NK-92 (cell line): Measurements from ENCODE around the gene ADAMTS17.

Source experiments
- DNase-seq: peaks from one replicate; lab custom pipeline; 2025; ENCODE audit not compliant: unreplicated experiment; lab: John Stamatoyannopoulos, UW

Gene ADAMTS17

DNA sequence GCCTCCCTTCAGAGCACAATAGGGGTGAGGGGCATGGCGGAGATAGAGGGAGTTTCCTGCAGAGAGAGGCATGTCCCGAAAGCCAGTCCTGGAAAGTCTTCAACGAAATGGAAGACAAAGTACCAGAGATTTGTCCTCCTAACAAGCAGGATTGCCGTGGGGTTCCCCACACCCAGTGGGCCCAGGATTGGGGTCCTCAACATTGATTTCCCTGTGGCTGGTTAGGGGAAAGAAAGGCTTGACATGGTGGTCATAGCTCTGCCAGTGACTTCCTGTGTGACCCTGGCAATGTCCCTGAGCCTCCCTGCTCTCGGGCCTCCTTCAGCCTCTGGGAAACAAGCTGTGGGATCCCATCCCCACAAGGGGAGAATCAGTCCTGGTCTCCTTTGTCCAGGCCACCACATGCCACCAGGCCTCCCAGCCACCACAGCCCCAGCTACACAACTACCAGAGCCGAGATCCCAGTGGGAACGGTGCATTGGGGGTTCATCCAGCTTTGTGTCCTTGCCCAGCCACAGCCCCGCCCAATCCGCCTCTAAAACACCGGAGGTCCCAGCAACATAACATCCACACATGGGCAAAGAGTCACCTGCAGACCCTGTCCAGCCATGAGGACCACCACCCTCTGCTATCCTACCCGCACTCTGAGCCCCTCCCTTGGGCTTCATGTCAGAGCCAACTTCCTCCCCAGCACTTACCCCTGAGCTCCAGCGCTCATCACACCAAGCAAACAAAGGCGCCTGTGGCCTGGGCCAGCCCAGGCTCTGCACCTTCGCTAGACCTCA, 63.0 kb downstream of the ADAMTS17 start:
- DNase-seq: no peak

DNA sequence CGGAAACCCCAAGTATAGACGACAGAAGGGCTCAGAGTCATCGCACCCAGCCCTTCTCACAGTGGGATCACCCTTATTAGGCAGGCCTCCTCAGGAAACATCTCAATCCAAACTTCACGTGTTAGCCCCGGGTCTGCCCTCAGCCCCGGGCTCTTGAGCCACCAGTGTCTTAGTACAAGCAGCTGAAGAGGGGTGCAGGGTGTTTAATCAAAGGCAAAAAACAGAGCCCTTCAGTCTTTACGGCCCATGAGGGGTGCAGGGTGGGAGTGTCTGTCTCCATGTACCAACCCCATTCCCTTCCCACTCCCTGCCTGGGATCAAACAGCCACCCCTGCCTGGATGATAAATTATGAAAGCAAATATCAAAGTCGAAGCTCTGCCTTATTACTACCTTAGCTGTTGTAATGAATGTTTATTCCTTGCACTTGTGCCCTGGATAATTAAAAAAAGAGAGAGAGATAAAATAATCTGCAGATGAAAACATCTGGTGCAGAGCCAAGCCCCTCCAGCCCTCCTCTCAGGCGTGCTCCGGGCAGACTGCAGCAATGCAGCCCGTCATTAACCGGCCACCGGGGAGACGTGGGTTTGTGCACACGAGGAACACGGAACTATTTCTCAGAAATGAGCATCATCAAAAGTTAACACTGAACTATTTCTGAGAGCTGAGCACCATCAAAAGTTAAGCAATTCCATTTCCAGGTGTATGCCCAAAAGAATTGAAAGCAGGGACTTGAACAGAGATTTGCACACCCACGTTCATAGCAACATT, 64.5 kb downstream of the ADAMTS17 start:
- DNase-seq: no peak

DNA sequence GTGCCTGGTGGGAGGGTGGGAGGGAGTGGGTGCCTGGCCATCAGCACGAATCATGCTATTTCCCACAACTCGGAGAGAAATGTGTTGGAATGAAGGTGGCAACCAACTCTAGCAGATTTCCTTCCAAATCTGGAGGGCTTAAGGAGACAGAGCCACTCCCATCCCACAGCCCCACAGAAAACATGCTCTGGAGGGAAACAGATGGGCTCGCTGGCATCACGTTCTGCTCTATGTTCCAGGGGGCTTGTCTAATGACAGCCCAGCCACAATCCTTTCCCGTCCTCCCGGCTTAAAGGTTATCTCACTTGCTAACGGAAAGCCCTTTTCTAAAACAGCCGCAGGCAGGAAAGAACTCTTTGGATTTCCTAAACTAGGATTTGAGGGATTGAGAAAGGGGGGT, 65.3 kb downstream of the ADAMTS17 start:
- DNase-seq: no peak

DNA sequence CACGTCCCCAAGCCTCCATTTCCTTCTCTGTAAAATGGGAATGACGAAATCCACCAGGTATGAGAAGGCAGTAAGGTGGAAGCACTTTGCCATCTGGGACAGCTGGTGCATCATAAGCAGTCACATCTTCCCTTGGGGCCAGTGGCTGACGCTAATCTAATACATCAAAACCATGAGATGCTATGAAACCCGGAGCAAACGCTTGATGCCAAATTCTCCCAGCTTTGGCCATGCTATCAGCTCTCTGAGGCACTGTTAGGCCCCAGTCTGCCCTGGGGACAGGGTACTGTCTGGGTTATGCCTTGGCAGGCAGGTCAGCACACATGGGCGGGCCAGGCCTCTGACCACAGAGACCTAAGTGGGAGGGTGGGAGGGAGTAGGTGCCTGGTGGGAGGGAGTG, 66.1 kb downstream of the ADAMTS17 start:
- no peak for DNase-seq

DNA sequence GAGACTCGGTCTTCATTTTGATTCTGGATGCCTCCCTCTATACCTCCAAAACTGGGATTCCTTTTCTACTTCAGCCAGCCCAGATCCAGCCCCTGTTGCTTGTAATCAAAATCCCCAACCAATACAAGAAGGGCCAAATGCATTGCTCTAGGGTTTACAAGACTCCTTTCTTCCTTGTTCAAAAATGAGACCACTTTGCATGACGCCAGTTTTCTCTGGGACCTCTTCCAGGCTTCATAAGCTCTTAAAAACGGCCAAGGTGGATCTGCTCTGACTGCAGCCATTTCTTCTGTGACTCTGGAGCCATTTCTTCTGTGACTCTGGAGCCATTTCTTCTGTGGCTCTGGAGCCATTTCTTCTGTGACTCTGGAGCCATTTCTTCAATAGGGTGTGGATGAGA, 71.9 kb downstream of the ADAMTS17 start:
- no peak for DNase-seq

DNA sequence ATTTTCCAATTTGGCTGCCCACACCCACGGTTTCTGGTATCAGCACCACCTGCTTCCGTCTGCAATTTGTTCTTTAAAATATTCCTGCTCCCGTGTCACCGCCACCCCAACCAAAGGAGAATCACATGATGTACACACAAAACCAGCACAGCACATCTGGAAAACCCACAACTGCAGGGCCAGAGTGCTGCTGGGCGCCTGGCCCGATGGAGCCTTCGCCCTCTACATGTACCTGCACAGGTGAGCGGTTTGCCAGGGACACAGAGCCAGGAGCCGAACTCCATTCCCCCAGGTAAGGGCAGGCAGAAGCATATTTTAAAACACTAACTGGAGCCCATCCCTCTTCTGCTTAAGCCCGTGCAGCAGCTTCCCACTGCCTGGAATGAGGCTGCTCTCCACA, 75.6 kb downstream of the ADAMTS17 start:
- DNase-seq: no peak

DNA sequence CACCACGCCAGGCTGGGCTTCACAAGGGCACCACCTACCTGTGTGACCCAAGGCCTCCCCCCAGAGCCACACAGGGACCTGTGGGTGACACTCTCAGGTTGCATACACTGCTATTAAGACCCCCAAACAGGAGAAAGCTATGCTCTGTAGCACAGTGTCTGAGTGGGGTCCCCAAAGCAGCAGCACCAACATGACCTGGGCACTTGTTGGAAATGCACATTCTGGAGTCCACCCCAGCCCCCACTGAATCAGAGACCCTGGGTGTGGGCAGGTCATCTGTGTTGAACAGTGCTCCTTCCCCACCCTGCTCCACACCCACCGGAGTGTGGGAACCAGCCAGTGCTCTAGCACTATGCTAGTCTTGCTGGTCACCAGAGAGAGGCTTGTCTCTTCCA, 76.1 kb downstream of the ADAMTS17 start:
- DNase-seq: no peak

DNA sequence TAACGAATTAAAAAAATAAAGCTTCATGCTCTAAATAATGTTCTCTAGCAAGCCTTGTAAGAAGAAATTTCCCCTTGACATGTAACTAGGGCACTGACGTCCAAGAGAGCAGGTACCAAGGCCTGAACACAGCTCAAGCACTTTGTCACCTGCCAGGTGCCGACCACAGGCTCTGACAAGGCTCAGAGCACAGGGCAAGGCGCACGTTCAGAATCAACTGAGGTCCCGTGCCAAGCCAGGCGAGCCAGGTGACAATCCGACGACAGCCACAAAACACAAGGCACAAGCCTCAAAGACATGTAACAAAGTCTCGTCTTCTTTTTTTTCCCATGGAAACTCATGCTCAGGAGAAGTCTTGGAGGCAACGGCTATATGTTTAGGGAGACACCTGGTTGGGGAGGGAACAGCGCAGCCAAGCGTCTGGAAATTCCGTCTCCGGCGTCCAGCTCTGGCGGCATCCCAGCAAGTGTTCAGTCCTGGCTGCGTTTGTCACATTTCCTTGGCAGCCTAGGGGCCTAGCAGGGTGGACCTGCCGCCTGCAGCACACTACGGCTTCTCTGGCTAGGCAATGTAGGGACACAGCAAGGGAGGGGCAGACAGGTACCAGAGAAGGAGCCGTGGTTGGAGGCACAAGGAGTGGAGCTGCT, 76.7 kb downstream of the ADAMTS17 start:
- DNase-seq: no peak

DNA sequence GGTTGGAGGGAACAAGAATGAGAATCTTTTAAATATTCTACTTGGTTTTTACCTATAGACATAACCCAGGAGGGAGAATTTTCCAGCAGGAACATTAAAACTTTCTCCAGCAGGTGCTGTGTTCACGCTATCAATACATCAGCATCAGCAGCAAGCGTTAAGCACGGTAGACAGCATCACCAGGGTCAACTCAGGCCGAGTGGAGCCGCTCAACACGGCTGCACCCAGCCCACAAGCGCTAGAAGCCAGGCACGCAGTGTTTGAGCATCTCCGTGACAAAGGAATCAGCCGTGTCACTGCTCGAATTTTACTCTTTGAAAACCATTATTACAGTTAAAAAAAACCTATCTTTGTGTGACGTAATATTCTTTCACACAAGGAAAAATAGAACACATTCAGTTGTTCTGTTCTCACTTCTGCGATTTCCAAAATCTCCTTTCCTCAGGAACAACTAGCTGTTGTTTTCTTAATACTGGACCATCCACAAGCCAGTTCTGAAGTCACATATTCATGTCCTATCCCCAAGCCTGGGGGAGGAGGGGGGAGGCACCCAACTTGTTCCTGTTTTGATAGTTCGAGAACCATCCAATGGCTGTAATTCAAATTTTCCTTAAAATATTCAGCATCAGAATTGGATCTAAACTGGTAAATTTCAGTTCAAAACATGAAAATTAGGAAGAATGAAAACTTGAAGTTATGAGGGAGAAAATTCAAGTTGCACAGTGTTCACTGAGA, 77.9 kb downstream of the ADAMTS17 start:
- DNase-seq: no peak

DNA sequence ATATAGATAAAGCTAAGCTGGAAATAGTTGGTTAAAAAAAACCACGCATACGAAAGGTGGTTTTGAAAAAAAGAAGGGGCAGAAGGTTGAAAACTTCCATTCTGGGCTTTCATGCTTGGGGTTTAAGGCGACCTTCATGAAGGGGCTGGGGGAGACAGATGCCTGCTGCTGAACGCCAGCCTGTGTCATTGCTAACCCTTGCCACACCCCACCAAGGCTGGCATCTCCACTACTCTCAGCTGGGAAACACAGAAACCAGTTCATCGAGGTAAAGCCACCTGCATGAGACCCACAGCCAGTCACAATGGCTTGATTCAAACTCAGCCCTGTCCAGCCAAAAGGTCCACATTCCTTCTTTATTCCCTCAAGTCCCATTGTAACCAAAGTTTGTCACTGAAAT, 78.7 kb downstream of the ADAMTS17 start:
- DNase-seq: no peak

DNA sequence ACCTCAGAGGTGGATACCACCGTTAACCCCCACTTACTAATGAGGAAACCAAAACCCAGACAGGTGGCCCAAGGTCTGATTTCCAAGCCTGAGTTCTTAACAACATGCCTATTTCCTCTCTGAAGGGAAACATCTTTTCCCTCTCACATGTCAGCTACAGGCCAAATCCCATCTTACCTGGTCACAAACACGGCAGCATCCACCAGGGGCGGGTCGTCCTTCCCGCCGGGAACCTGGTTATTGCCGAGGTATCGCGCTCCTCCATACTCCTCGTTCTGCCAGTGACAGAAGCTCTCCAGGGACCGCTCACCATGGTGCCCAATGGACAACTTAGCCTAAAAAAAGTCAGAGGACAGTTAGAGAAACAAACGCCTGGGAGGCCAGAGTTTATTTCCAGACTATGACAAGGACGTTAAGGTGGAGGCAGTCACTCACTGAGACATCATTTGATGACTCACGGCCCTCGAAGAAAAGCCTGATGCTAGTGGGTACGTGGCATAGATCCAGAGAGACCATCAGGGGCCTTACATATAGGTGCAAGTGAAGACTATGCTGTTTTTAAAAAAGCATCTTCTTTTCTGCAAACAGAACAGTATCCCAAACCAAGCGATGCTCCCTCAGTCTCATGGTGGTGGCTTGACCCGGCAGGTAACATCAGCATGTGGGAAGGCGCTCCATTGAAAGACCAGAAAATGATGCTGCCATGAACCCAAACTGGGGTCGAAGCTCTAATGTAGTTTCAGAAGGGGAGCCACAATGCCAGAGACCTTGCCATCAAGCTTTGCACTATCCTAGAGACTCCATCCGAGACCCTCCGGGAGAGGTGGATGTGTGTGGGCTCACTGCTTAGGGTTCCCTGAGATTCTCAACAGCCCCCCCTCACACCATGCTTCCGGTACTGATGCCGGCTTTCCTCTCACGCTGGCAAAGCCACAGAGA, 80.2 kb downstream of the ADAMTS17 start:
- DNase-seq: no peak

DNA sequence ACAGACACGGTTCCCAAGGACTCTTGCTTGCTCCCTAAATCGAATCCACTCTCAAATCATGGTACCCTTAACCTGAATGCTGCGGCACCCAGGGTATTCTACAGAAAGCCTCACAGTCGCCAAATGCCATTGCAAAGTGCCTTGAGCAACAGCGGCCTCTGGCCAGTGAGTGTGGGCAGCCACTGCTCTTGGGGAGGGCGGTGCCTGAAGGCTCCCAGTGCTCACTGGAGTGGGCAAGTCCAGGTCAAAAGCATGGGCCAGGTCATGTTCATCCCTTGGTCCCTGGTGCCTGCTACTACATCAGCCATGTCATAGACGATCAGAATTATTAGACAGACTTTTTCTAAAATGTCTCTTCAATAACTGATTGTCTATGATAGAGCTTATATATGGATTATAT, 82.5 kb downstream of the ADAMTS17 start:
- DNase-seq: no peak

DNA sequence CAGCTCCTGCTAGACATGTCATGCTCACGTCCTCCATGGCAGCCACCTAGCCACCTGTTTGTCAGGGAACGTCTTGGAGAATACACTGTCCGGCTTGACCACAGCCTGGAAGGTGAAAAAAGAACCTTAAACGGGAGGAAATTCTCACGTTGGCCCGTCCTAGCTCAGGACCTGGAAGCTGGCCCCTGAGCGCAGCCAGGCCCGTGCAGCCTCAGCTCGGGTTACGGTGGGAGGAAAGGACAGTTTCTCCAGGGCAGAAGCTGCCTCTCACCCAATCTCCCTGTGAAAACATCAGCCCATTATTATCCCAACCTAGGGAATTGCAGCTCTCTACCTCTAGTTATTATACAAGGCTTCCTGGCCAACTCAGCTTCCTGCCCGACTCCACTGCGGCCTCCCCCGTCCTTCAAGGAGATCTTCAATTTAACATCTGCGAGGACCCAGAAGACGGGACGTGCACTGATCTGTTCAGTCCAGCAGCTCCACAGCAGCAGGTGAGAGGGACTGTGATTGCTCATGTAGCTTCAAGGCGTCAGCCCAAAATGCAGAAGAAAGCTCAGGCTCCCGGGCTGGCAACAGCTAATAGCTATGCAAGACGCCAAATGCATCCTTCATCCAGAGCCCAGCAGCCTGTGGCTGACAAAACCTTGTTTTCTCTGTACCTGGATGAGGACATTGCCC, 84.7 kb downstream of the ADAMTS17 start:
- DNase-seq: no peak

DNA sequence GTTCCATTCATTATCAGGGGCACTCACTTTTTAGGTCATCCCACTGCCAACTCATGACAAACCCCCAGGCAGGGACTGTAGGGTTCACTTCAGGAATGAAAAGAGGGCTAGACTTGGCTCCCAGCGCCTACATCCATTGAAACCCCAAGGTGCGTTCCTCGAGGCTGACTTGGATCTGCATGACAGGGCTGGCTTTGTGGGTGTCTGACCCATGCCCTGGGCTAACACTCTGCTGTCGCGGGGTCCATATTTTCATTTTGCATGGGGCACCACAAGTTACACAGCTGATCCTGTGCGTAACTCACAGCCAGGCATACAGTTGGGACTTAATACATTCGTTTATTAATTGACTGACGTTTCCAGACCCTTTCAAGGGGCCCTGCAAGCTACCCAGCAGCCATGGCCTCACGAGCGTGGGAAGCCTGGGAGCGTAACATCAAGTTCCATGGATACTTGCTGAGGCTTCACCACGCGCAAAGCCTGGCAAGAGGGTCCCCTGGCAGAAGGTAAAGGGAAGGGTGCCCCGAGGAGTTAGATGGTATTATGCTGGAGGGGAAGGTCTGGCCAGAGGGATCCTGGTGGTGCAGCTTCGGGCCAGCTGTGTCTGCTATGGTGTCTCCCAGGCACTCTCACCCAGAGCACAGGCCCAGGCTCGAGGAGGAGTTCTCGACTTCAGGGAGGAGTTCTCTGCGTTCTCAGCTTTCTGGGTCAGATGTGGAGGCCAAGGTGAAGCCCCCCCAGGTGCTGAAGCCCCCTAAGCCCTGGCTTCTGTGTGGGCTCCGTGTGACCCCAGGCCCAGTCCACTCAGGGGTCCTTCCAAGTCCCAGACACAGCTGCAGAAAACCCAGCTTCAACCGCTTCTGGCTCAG, 85.4 kb downstream of the ADAMTS17 start:
- DNase-seq: no peak

DNA sequence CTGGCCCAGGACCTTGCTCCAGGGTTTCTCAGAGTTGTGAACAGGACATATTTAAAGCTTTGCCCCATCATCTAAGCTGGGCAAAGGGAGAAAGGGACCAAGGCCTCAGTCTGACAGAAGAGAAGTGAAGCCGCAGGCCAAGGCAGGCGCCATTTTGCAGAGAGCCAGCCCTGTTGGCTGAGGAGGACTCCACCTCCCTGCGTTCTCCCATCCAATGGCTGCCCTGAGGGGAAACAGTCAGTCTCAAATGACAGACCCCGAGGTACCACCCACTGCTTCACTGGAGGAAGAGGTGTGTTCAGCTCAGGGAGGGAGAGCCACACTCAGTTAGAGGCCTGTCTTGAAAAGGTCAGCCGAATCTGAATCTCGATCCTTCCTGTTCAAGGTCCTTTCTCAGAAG, 86.1 kb downstream of the ADAMTS17 start:
- DNase-seq: no peak

DNA sequence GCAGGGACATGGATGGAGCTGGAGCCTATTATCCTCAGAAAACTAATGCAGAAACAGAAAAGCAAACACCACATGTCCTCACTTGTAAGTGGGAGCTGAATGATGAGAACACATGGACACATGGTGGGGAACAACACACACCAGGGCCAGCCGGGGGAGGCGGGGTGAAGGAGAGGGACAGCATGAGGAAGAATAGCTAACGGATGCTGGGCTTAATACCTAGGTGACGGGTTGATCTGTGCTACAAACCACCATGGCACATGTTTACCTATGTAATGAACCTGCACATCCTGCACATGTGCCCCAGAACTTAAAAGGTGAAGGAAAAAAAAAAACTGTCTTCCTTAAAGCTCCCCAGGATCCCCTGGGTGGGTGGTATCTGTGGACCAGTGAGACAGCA, 87.1 kb downstream of the ADAMTS17 start:
- DNase-seq: no peak

DNA sequence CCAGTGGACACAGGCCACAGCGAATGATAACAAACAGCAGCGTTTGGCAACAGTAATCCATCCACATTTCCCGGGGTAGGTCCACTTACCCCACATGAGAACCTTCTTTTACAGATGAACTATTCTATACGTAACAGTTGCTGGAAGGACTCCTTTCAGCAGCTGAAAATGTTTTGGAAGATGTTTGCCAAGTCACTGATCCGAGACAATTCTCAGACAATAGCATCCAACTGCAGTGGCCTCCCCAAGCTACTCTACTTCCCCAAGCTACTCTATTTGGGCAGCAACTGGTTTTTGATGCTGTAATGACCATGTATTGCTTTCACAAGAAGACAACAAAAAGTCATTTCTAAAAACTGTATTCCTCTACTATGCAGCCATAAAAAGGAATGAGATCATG, 87.5 kb downstream of the ADAMTS17 start:
- DNase-seq: no peak

DNA sequence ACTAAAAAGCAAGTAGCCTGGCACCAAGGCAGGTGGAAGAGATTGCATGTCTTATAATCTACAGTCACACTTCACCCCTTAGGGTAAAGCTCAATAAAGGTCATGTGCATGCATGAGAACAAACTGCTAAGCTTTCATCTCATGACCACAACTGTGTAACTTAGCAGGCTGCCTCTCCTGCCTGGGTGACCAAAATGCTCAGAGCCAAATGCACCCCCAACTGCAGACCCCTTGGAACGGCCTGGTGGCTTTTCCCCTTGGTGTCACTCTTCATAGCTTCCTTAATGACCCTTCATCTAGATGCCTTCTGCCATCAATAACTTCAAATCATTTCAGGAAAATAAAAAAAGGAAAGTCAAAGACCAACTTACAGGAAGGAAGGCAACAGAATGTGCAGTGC, 88.1 kb downstream of the ADAMTS17 start:
- DNase-seq: no peak
